ENCODE measurements around the gene RAB23.

Gene RAB23

DNA sequence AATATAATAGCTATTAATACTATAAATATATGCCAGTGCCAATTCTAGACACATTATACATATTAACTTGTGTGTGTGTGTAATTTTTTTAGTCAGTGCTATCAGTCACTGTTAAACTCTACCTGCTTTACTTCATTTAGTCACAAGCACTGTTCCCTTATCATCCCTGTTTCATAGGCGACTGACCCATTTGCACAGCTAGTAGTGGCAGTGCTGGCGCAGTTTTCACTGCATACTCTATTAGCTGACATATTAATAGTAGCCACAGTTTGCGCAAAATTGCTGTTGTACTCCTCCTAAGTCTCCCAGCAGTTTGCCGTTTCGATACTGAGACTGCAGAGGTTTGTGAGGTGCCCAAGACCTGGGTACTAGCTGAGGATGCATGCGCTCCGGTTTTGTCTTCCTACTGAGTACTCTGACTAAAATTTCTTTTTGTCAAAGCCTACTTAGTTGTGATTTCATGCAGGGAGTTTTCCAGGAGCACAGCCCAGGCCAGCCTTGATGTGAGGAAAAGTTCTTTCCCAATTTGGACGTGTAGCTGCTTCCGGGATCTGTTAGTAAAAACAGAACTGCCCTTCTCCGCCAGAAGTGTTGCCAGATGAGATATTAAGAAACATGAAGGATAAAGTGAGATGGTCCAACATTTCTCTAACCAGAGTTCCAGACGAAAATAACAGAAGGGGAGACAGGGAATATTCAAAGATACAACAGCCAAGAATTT, 44.4 kb downstream of the RAB23 start:
- DNase-seq, result no peak

GRCh38 chr6:57174511-57174907, 47.6 kb downstream of the RAB23 start:
- DNase-seq, result no peak

GRCh38 chr6:57173886-57174510, 48.1 kb downstream of the RAB23 start:
- DNase-seq, result no peak

DNA sequence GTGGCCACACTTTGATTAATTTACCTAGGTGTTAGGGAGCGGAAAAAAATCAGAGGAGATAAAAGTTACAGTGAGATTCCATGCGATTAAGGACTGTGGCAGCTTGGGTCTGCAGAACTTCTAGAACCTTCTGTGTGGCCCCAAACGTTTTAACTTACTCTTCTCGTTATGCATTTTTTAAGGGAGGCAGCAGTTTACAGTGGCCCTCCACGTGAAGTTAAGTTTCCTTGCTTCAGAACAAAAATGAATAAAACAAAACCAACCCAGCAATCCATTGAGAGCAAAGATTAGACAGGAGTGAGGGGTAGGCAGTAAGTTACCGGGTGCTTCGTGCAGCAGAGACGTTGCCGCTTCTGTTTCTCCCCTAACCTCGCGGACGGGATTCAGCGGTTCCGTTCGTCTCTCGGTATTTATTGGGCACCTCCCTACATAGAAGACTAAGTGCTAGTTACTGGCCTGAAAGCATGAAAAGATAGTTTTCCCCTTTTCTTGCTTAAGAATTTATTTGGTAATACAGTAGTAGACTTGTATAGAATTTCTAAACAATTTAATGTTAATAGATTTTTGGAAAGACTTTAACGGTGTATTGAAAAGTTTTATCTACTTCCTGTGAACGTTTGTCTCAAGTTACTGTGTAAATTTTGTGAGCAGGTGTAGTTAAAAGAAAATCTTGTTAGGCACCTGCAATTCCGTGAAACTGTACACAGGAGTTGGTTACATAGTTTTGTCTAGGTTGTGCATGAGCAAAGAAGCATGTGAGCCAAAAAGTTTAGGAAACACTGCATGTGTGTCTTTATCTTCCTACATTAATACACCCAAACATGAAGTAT, 48.8 kb downstream of the RAB23 start:
- peak; percentile 41 for DNase-seq

DNA sequence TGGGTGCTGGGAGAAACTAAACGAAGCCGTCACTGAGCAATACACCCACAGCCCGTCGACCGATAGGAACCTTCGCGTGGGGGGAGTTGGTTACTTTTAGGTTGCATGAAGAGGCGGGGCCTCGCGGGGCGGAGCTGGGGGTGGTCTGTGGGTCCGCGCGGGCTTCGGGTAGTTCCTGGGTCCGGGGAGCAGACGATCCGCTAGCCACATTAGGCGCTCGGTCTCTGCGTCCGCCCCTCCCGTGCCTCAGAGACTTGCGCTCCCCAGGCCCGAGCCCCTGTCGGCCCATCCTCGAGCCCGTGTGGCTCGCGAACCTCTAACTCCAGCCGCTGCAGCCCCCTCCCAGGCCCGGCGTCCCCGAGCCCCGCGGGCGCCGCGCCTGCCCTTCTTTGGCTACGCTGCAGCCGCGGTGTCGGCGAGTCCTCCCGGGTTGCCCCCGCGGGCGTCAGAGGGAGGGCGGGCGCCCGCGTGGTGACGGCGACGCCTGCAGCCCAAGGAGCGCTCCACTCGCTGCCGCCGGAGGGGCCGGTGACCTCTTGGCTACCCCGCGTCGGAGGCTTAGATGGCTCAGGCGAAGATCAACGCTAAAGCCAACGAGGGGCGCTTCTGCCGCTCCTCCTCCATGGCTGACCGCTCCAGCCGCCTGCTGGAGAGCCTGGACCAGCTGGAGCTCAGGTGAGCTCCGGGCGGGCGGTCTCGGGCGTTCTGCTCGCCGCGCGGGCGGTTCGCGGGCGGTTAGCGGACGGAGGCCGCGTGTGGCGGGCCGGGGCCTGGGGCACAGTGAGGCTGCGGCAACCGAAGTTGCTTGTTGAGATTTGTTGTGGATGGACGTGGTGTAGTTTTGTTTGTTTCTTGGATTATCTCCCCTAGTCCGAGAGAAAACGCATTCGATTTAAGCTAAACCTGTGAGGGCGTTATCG, 49.7 kb downstream of the RAB23 start, which contains the start of gene BAG2:
TSS of gene BAG2 (plus strand) at position 191 of the 920 bp plus-strand sequence. CDS start at position 563, 372 bp downstream.
- DNase-seq, result peak; percentile 85

DNA sequence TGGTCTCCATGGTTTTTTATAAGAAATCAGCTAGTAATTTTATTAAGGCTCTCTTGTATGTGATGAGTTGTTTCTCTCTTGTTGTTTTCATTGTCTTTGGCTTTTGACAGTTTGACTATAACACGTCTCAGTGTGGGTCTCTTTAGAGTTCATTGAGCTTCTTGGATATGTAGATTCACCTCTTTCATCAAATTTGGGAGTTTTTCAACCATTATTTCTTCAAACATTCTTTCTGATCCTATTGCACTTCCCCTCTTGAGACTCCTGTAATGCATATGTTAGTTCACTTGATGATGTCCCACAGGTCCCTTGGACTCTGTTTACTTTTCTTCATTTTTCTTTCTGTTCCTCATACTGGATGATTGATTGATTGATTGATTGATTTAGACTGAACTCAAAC, 57.0 kb downstream of the RAB23 start:
- no peak for DNase-seq

DNA sequence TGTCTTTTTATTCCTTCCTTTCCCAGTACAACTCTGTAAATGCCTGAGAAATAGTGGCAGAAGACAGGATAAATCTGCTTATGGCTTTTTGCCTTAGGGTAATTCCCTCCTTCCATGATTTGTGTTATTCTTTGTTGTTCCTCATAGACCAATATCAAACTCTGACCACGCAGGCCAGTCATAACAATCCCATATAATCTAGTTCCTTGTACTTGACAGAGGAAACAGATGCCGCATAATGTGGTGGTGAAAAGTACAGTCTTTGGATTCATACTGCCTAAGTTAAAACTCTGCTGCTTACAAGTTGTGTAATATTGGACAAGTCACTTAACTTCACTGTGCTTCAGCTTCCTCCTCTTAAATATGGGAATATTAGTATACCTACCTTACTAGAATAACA, 58.2 kb downstream of the RAB23 start:
- DNase-seq, result no peak

DNA sequence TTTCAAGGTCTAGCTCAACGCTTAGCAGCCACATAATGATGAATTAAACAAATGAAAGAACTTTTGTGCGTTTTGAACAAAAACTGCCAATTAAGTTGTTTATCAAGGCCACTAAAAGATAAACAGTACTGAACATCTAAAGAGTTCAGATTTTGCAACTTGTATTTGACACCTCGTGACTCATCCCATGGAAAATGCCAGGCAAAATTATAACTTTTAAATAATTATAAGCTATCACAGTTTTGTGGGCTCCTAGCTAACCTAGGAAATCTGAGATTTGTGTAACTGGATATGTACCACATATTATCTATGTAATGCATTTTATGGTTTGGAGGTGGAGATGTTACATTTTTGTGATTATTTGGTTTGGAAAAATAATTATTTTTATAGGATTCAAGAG, 59.6 kb downstream of the RAB23 start:
- DNase-seq, result no peak

GRCh38 chr6:57162028-57162427, 60.1 kb downstream of the RAB23 start:
- no peak for DNase-seq

DNA sequence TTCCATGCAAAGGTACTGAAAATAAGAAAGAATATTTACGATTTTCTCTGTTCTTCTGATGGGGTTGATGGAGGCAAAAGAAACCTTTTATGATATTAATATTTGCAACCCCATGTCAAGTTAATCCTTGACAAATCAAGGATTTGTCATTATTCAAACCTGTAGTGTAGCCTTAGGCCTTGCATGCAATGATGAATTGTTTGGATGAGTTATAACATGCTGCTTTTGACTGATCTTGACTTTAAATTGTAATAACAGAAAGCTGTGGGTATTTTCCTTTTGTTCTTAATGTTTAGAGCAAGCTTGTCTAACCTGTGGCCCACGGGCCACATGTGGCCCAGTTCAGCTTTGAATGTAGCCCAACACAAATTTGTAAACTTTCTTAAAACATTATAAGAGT, 63.0 kb downstream of the RAB23 start:
- DNase-seq, result no peak

- no peak for DNase-seq
Observed at GRCh38 chr6:57158658-57159057, 63.4 kb downstream of the RAB23 start.

DNA sequence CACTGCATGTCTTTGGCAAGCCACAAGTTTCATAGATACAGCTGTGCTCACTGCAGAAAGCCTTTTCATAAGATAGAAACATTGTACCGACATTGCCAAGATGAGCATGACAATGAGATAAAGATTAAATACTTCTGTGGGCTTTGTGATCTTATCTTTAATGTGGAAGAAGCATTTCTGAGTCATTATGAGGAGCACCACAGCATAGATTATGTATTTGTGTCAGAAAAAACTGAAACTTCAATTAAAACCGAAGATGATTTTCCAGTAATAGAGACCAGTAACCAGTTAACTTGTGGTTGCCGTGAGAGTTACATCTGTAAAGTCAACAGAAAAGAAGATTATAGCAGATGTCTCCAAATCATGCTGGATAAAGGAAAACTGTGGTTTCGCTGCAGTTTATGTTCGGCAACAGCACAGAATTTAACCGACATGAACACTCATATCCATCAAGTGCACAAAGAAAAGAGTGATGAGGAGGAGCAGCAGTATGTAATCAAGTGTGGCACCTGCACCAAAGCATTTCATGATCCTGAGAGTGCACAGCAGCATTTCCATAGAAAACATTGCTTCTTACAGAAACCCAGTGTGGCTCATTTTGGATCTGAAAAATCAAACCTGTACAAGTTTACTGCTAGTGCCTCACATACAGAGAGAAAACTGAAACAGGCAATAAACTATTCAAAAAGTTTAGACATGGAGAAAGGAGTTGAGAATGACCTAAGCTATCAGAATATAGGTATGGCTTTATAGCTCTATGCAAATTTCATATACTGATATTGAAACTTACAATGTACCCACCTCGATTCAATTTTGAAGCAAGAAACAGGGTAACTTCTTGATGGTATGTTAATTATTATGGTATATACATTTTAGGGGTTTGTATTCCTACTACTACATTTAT, 73.9 kb downstream of the RAB23 start:
- no peak for DNase-seq

DNA sequence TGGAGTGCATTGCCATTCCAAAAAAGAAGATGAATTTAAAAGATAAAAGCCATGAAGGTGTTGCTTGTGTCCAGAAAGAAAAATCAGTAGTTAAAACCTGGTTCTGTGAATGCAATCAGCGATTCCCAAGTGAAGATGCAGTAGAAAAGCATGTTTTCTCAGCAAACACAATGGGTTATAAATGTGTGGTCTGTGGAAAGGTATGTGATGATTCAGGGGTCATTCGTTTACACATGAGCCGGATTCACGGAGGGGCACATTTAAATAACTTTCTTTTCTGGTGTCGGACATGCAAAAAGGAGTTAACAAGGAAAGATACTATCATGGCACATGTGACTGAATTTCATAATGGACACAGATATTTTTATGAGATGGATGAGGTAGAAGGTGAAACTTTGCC, 74.7 kb downstream of the RAB23 start:
- DNase-seq, result no peak

DNA sequence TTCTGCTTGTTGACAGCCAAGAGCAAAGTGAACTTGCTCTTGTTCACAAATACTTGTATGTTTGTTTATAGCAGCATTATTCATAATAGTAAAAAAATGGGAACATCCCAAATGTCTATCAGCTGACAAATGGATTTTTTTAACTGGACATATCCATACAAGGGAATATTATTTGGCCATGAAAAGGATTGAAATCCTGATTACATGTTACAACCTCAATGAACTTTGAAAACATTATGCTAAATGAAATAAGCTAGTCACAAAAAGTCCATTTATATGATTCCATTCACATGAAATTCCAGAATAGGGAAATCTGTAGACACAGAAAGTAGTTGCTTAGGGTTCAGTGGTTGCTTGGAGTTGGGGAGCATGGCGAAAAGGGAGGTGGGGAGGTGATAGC, 78.4 kb downstream of the RAB23 start:
- no peak for DNase-seq

GRCh38 chr6:57142178-57142525, 80.0 kb downstream of the RAB23 start:
- DNase-seq, result no peak

DNA sequence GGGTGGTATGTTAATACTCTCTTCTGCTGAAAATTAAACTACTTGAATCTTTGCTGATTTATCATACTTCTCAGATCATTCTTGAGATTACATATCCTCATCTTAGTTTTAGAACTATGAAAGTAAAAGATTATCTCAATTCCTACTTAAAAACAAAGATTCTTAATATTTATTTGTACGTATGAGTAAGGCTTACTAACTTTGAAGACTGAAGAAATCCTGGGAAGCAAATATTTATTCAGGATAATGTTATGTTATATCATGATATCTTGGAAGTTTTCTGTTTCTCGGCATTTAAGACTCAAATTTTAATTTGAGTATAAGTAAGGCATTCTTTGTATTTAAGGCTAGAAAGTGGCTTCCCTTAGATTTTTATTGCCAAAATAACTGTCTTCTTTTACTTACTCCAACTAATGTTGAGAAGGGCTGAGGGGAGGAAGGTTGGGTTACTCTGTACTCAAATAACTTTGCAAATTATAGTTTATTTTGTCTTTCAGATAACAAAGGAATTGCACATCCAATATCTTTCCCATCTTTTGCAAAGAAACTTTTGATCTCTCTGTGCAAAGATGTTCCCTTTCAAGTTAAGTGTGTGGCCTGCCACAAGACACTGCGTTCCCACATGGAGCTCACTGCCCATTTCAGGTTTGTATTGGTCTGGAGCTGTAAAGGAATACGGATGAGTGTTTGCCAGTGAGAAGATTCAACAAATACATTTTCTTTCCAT, 80.5 kb downstream of the RAB23 start:
- DNase-seq, result no peak

DNA sequence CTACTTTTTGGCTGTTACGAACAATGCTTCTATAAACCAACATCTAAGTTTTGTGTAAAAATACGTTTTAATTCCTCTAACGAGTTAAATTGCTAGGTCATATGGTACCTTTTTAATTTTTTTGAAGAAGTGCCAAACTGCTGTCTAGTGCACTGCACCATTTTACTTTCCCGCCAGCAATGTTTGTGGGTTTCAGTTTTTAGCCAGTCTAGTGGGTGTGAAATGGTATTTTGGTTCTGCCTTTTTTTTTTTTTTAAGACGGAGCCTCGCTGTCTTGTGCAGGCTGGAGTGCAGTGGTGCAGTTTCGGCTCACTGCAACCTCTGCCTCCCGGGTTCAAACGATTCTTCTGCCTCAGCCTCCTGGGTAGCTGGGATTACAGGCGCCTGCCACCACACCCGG, 84.1 kb downstream of the RAB23 start:
- DNase-seq, result no peak

- DNase-seq, result no peak
Observed at GRCh38 chr6:57137350-57137749, 84.8 kb downstream of the RAB23 start.

Measured in NCI-H1105 treated with DMSO at 0.1 percent for 48 hours (cell line).